NCI-H69 (cell line): ENCODE results near the gene MIF4GD.
"Not testable (repeated sequence)": the region's sequence is repeated elsewhere in the genome, so short reads cannot be mapped to it uniquely, and the experiment has no call there.

ENCODE experiments used
- DNase-seq: peaks from one replicate; lab custom pipeline; 2025; lab: John Stamatoyannopoulos, UW

The MIF4GD gene

DNA sequence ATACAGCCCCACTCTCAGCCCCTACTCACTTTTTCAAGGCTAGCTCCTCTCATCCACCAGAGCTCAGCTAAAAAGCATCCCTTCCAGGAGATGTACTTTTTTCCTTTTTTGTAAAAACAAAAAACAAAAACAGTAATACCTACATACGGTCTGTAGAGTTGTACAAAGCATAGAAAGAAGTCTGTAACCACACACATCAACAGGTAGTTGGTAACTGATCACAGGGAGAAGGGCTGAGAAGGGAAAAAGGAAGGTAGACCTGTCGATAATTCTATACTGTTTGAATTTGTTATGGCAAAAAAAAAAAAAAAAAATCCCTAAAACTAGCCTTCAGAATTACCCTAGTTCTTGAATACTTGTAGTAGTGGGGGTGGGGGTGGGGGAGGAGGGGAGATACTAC lies 17.3 kb upstream of the MIF4GD start:
- no peak for DNase-seq

DNA sequence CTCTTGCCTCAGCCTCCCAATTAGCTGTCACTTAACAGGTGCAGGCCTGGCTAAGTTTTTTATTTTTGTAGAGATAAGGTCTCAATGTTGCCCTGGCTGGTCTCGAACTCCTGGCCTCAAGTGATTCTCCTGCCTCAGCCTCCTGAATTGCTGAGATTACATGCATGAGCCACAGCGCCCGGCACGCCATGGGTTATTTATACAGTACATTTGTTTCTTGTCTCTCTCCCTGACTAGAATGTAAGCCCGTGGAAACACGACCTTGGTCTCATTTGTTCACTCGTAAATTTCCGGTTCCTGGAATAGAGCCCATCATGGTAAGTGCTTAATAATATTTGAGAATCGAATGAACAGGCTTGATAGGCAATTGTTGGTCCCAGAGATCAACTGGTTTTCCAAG lies 16.2 kb upstream of the MIF4GD start:
- no peak for DNase-seq

DNA sequence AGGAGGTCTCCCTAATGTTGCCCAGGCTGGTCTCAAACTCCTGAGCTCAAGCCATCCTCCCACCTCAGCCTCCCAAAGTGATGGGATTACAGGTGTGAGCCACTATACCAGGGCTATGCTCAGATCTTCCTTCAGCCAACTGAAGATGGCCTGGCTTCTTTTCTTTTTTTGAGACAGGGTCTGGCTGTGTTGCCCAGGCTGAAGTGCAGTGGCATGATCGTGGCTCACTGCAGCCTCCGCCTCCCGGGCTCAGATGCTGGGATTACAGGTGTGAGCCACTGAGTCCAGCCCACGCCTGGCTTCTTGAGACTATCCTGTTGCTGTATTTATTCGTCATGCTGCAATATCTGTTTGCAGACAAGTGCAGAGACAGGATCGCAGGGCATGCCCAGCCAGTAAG lies 14.1 kb upstream of the MIF4GD start:
- no peak for DNase-seq

GRCh38 chr17:75280189-75280588 lies 9.2 kb upstream of the MIF4GD start:
- not testable (repeated sequence) for DNase-seq

DNA sequence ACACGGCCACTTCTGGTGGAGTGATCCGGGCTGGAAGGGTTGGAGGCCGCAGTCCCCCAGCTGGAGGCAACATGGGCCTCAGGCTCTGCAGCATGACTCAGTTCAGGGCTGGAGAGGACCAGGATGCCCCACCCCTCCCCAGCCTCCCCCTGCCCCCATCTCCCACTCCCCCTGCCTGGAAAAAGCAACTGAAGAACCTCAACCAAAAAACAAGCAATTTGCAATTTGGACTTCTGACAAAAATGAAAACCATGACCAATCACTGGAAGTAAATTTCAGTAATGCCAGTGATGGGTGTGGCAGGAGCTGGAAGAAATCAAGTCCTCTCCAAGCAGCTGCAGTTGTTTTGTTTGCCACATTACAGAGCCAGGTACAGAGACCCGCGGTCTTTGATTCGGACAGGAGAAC lies 6.6 kb upstream of the MIF4GD start:
- DNase-seq: no peak

- no peak for DNase-seq
Observed at GRCh38 chr17:75273977-75274708, 3.1 kb upstream of the MIF4GD start.

GRCh38 chr17:75272848-75273184 lies 1.8 kb upstream of the MIF4GD start:
- DNase-seq: no peak

GRCh38 chr17:75271955-75272847 lies 1.2 kb upstream of the MIF4GD start:
- DNase-seq: peak; percentile 45

DNA sequence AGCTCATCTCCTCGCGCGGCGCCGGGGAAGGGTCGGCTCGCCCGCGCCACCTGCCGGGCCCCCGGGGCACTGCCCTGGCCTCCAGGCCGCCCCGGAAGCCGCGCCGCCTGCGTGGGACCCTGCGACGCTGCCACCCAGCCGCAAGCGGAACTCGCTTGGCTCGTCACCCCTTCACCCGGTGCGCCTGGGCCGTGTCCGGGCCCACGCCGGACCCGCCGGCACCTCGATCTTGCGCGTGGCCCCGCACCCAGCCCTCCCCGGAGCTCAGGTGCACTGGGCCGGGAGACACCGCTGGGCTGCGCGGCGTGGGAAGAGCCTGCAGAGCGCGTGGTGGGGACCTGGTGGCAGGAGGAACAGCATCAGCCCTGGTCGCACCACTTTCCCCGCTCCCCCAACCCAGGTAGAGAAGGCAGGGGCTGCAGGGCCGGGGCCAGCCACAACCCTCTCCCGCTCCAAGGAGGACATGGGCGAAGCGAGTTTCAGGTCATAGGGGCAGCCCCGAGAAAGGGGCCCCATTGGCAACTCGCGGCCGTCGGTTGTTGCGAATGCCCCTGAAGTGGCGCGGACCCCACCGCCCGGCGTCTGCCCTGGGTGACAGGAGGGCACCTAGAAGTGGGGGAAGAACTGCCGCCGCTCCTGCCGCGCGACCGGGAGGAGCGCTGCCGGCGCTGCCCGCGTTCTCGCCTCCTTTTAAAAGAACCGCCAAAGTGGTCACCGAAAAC lies 363 bp upstream of the MIF4GD start:
- DNase-seq: peak; percentile 94

GRCh38 chr17:75270218-75270965 lies 639 bp downstream of the MIF4GD start:
- DNase-seq: peak; percentile 85

- DNase-seq: peak; percentile 75
Observed at GRCh38 chr17:75269844-75270217, 1.2 kb downstream of the MIF4GD start.

DNA sequence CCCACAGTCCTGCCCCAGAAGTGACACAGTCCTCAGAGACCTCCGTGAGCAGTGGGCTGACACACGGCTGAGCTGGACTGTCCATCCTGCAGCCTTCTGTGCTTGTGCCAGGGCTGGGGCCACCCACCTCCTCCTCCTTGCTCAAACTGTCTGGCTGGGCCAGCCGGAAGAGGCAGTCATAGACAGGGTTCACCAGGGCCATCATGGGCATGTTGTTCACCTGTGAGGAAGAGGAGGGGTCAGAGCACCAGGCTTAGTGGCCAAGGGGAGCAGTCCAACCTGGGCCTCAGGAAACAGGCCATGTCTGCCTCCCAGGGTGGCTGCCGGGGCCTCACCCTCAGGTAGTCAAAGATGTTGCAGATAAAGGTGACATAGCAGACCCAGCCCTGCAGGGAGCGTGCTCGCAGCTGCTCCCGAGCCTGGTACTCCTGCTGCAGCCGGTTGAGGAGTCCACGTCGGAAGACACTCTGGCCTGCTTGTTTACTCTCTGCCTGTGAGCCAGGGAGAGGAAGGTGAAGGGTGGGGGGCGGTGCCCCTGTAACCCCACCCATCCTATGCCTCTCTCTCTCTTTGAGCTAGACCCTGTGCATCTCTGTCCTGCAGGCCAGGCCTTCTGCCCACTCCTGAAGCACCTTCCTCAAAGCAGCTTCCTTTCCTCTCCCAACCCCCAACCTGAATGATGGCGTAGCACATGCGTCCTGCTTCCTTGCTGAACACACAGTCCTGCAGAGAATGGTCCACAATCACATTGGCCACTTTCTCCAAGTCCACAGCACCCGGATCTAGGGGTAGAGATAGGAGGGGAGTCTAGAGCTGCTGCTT lies 3.4 kb downstream of the MIF4GD start:
- peak; percentile 50 for DNase-seq

DNA sequence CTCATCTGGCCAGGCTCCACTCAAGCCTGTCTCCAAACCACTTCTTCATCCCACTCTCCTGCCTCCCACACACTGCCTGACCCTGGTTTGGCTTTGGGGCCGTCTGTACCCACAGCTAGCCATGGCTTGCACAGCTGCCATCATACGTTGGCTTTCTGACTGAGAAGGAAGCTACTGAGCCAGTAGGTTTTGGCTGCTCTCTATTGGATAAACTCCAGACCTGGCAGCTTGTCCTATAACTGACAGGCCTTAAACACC lies 3.9 kb downstream of the MIF4GD start:
- no peak for DNase-seq

- DNase-seq: no peak
Observed at GRCh38 chr17:75266316-75267152, 4.5 kb downstream of the MIF4GD start.

DNA sequence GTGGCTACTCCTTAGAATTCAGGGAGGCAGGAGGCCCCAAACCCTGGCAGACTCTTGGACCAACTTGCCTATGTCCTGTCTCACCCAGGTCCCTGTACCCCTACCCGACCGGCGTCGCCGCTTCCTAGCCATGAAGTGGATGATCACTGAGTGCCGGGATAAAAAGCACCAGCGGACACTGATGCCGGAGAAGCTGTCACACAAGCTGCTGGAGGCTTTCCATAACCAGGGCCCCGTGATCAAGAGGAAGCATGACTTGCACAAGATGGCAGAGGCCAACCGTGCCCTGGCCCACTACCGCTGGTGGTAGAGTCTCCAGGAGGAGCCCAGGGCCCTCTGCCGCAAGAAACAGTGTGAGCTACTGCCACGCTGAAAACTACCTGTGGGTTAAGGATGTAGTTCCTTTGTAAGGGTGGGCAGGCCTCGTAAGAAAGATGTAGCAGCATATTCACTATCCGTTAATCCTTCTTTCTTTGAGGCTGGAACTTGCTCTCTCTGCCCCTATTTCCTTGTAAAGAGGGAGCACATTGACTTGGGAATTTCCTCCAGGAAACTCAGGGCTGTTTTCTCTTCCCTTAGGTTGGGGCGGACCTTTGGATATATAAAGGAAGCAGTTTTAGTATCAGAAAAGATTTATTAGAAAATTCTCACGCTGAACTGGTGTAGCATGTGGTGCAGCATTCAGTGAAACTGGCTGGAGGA lies 5.3 kb downstream of the MIF4GD start:
- no peak for DNase-seq

DNA sequence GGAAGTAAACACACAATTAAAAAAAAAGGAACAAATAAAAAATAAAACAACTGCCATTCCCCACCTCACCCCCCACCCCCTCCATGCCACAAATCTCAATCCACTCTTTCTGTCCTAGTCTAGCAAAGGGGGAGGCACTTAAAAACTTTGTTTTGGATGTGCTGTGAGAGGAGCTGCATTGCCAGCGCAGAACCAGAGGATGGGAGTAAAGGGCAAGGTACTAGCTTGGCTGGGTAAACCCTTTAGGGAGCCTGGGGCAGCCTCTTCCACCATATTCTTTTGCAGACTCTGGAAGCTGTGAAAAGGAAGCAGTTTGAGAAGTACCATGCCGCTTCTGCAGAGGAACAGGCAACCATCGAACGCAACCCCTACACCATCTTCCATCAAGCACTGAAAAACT lies 8.0 kb downstream of the MIF4GD start:
- DNase-seq: no peak

GRCh38 chr17:75262112-75262606 lies 8.9 kb downstream of the MIF4GD start:
- peak; percentile 43 for DNase-seq

GRCh38 chr17:75261336-75262111 lies 9.5 kb downstream of the MIF4GD start, which contains the start of the genes GGA3 and MRPS7:
Gene GGA3, minus strand, starts transcription at chr17:75261606. Its CDS starts 19 bp downstream, at chr17:75261587.
Gene MRPS7, plus strand, starts transcription at chr17:75261879. Its CDS starts 22 bp downstream, at chr17:75261901.
- DNase-seq: peak; percentile 97
